Keratinocyte (primary cell): ENCODE results near the gene HUS1. TPM values are rescaled to one million over a fixed set of nuclear protein-coding genes. Genes with fewer than 3 reads are reported as not detected.

ENCODE experiments used
- DNase-seq: peaks from one replicate; pipeline ENCODE4 v3.0.0-alpha.2; 2011; ENCODE audit warnings: low read depth, missing footprints, low spot score
- FAIRE-seq: peaks from 2 replicates; lab custom pipeline; 2011; peaks lifted over from hg19 to GRCh38; lab: Jason Lieb, UNC
- H2AFZ ChIP-seq: 2 replicates; pipeline ENCODE4 v1.6.0; 2012; ENCODE audit warnings: low read length, control low read depth, inconsistent platforms; ENCODE audit not compliant: control insufficient read depth
- H3K27ac ChIP-seq: 2 replicates; pipeline ENCODE4 v1.5.1; 2011; ENCODE audit warnings: low read length; ENCODE audit not compliant: control insufficient read depth, insufficient read depth
- H3K27me3 ChIP-seq: 3 replicates; pipeline ENCODE4 v1.6.0; 2011; ENCODE audit warnings: low read length; ENCODE audit not compliant: control insufficient read depth, insufficient read depth; ENCODE audit errors: extremely low read depth
- H3K36me3 ChIP-seq, 2 experiments: 2 replicates in 1 of 2; 3 replicates in 1 of 2; pipeline ENCODE4 v1.5.1; 2011; ENCODE audit warnings: low read length in 2 of 2, mild to moderate bottlenecking in 1 of 2; ENCODE audit not compliant: control insufficient read depth in 2 of 2, insufficient read depth in 2 of 2; ENCODE audit errors: extremely low read depth in 1 of 2
- H3K4me1 ChIP-seq: 3 replicates; pipeline ENCODE4 v1.5.1; 2011; ENCODE audit warnings: low read length; ENCODE audit not compliant: control insufficient read depth, insufficient read depth; ENCODE audit errors: extremely low read depth
- H3K4me2 ChIP-seq: 3 replicates; pipeline ENCODE4 v1.6.0; 2011; ENCODE audit warnings: low read depth, low read length; ENCODE audit not compliant: control insufficient read depth, insufficient read depth; ENCODE audit errors: extremely low read depth
- H3K4me3 ChIP-seq, 3 experiments: fragments of 200-600 bp in 1 of 3; sonication (generic) in 1 of 3; 2 replicates in 2 of 3; 3 replicates in 1 of 3; pipeline ENCODE4 v1.5.1; 2011 to 2016; ENCODE audit warnings: low read length in 3 of 3, mild to moderate bottlenecking in 3 of 3, control low read depth in 2 of 3, inconsistent platforms in 1 of 3, low read depth in 1 of 3, mixed read lengths in 1 of 3, mixed run types in 1 of 3, moderate library complexity in 1 of 3; ENCODE audit not compliant: control insufficient read depth in 2 of 3, insufficient read depth in 2 of 3; ENCODE audit errors: extremely low read depth in 1 of 3
- H3K79me2 ChIP-seq: 2 replicates; pipeline ENCODE4 v1.6.0; 2012; ENCODE audit warnings: low read length; ENCODE audit not compliant: control insufficient read depth, insufficient read depth
- H3K9ac ChIP-seq: 3 replicates; pipeline ENCODE4 v1.6.0; 2011; ENCODE audit warnings: low read length; ENCODE audit not compliant: control insufficient read depth, insufficient read depth; ENCODE audit errors: extremely low read depth
- H3K9me1 ChIP-seq: 3 replicates; pipeline ENCODE4 v1.6.0; 2011; ENCODE audit warnings: low read length; ENCODE audit not compliant: control insufficient read depth, insufficient read depth; ENCODE audit errors: extremely low read depth
- H3K9me3 ChIP-seq: 2 replicates; pipeline ENCODE4 v1.5.1; 2012; ENCODE audit warnings: low read depth, low read length; ENCODE audit not compliant: control insufficient read depth
- H4K20me1 ChIP-seq: 3 replicates; pipeline ENCODE4 v1.6.0; 2011; ENCODE audit warnings: low read length; ENCODE audit not compliant: control insufficient read depth, insufficient read depth; ENCODE audit errors: extremely low read depth
- CTCF ChIP-seq, 3 experiments: IDR thresholded peaks in 1 of 3; conservative IDR thresholded peaks in 1 of 3; optimal IDR thresholded peaks in 1 of 3; 2 replicates in 2 of 3; 3 replicates in 1 of 3; pipeline versions ENCODE3 to v1.5.1; 2011; ENCODE audit warnings: low read length in 3 of 3, mild to moderate bottlenecking in 3 of 3, moderate library complexity in 2 of 3, control low read depth in 1 of 3, inconsistent platforms in 1 of 3; ENCODE audit not compliant: insufficient read depth in 2 of 3; ENCODE audit errors: extremely low read depth in 1 of 3
- EZH2 ChIP-seq: IDR thresholded peaks from one replicate; pipeline ENCODE4 v1.6.1; 2012; ENCODE audit warnings: inconsistent platforms, mild to moderate bottlenecking, low read length, moderate library complexity
- dilution Hi-C: fragments of 300-500 bp; cut with MboI; formaldehyde crosslinking; loops from one replicate; pipeline ENCODE4 v1.7.0; 2020; ENCODE audit warnings: low sequenced_read_pairs; ENCODE audit not compliant: extremely low pct_ligation_motif_present
- polyA plus RNA-seq, 5 experiments: library from polyadenylated mRNA; depleted of rRNA in 3 of 5; stranded (reverse) in 3 of 5; stranded (forward) in 1 of 5; unstranded in 1 of 5; fragments of >200 nt; gene quantifications; 1 replicate in 1 of 5; 2 replicates in 3 of 5; 3 replicates in 1 of 5; pipeline versions ENCODE4 v1.2.1 to v1.2.3, GENCODE V29; 2011 to 2012; ENCODE audit warnings: missing spikeins in 2 of 5, low read depth in 1 of 5, low replicate concordance in 1 of 5

Gene HUS1
- polyA plus RNA-seq, 1 donor (not counting 4 experiments of a cell fraction or from before 2014, with no cell fraction given), result 36.3 TPM

GRCh38 chr7:47950714-47951113, 28.7 kb downstream of the HUS1 start:
- DNase-seq (no peak), FAIRE-seq (no peak)
- Histone ChIP-seq H3K9ac (no peak overlapping the region), H3K36me3 (peaks cover 5% of the 10 kb centered on the region in 2 experiments), H2AFZ (no peak overlapping the region), H4K20me1 (no peaks in the 10 kb centered on the region), H3K79me2 (no peaks in the 10 kb centered on the region), H3K4me1 (peaks cover 6% of the 10 kb centered on the region), H3K9me1 (no peaks in the 10 kb centered on the region), H3K4me3 (no peak overlapping the region), H3K4me2 (no peak overlapping the region), H3K9me3 (no peaks in the 10 kb centered on the region), H3K27me3 (no peaks in the 10 kb centered on the region), H3K27ac (no peak overlapping the region)
- TF ChIP-seq CTCF (optimal IDR thresholded peaks at IDR 0.05 in 1 of 3, IDR thresholded peaks at IDR 0.05 in 1 of 3, conservative IDR thresholded peaks at IDR 0.05 in 1 of 3; ENCODE audit: extremely low read depth in 1 of 3, insufficient read depth in 2 of 3, low read length in 3 of 3), result peak in 1 of 3 experiments; percentile 6
- no peak for TF ChIP-seq EZH2
- dilution Hi-C loops, result no loop called here

- no peaks in the 10 kb centered on the region for H4K20me1 ChIP-seq
- peaks cover 6% of the 10 kb centered on the region for H3K4me1 ChIP-seq
- no peak overlapping the region for H3K4me2 ChIP-seq
- H3K4me3 ChIP-seq, result no peak overlapping the region
- peaks cover 2% of the 10 kb centered on the region in 2 experiments for H3K36me3 ChIP-seq
- DNase-seq (no peak), FAIRE-seq (no peak)
- H3K27ac ChIP-seq, result no peak overlapping the region
- no peaks in the 10 kb centered on the region for H3K79me2 ChIP-seq
- H3K9ac ChIP-seq, result no peak overlapping the region
- no peaks in the 10 kb centered on the region for H3K9me3 ChIP-seq
- H3K27me3 ChIP-seq, result no peaks in the 10 kb centered on the region
- no peaks in the 10 kb centered on the region for H3K9me1 ChIP-seq
- no peak overlapping the region for H2AFZ ChIP-seq
- dilution Hi-C loops, result no loop called here
- no peak for TF ChIP-seq CTCF (optimal IDR thresholded peaks at IDR 0.05 in 1 of 3, IDR thresholded peaks at IDR 0.05 in 1 of 3, conservative IDR thresholded peaks at IDR 0.05 in 1 of 3; ENCODE audit: extremely low read depth in 1 of 3, insufficient read depth in 2 of 3, low read length in 3 of 3)
- TF ChIP-seq EZH2, result no peak
Measured at GRCh38 chr7:47949703-47950102, 29.7 kb downstream of the HUS1 start.
